Trophoblast cell (in vitro differentiated cells and primary cell): ENCODE data around the gene SSBP2.

Experiments
- DNase-seq, 2 donors: peaks; one replicate each; pipeline ENCODE4 v3.0.0-alpha.2; 2016
- H2AFZ ChIP-seq: 2 replicates; pipeline ENCODE4 v1.6.1; 2013; ENCODE audit warnings: low read length, moderate library complexity, mild to moderate bottlenecking; ENCODE audit not compliant: insufficient read depth, poor library complexity
- H2AK5ac ChIP-seq: 2 replicates; pipeline ENCODE4 v1.6.1; 2013; ENCODE audit warnings: mild to moderate bottlenecking, low read length
- H2BK120ac ChIP-seq: 2 replicates; pipeline ENCODE4 v1.6.1; 2013; ENCODE audit warnings: low read length, mild to moderate bottlenecking, moderate library complexity; ENCODE audit not compliant: insufficient read depth, poor library complexity
- H2BK12ac ChIP-seq: 2 replicates; pipeline ENCODE4 v1.6.1; 2013; ENCODE audit warnings: mild to moderate bottlenecking, low read length, moderate library complexity
- H2BK5ac ChIP-seq: 2 replicates; pipeline ENCODE4 v1.6.1; 2013; ENCODE audit warnings: low read length, low read depth, moderate library complexity, mild to moderate bottlenecking; ENCODE audit not compliant: poor library complexity
- H3K14ac ChIP-seq: 2 replicates; pipeline ENCODE4 v1.6.1; 2013; ENCODE audit warnings: mild to moderate bottlenecking, low read length
- H3K18ac ChIP-seq: 2 replicates; pipeline ENCODE4 v1.6.1; 2013; ENCODE audit warnings: mild to moderate bottlenecking, low read length
- H3K23ac ChIP-seq: 2 replicates; pipeline ENCODE4 v1.6.1; 2013; ENCODE audit warnings: low read length
- H3K27ac ChIP-seq: 2 replicates; pipeline ENCODE4 v1.5.1; 2013; ENCODE audit warnings: low read depth, mild to moderate bottlenecking, inconsistent platforms, low read length, moderate library complexity
- H3K27me3 ChIP-seq: 2 replicates; pipeline ENCODE4 v1.6.1; 2013; ENCODE audit warnings: inconsistent platforms, mild to moderate bottlenecking, low read length, moderate library complexity; ENCODE audit not compliant: insufficient read depth
- H3K36me3 ChIP-seq, 2 experiments: 1 replicate in 1 of 2; 2 replicates in 1 of 2; pipeline ENCODE4 v1.6.1; 2013; ENCODE audit warnings: low read length in 2 of 2, mild to moderate bottlenecking in 2 of 2, moderate library complexity in 1 of 2; ENCODE audit not compliant: insufficient read depth in 2 of 2, control insufficient read depth in 1 of 2
- H3K4ac ChIP-seq: 2 replicates; pipeline ENCODE4 v1.6.1; 2013; ENCODE audit warnings: low read depth, mild to moderate bottlenecking, low read length, moderate library complexity
- H3K4me1 ChIP-seq, 2 experiments: 1 replicate in 1 of 2; 2 replicates in 1 of 2; pipeline ENCODE4 v1.6.1; 2013; ENCODE audit warnings: low read length in 2 of 2, mild to moderate bottlenecking in 2 of 2, moderate library complexity in 1 of 2; ENCODE audit not compliant: insufficient read depth in 2 of 2, control insufficient read depth in 1 of 2
- H3K4me2 ChIP-seq: 2 replicates; pipeline ENCODE4 v1.6.1; 2013; ENCODE audit warnings: inconsistent platforms, mild to moderate bottlenecking, low read length, moderate library complexity
- H3K4me3 ChIP-seq: 2 replicates; pipeline ENCODE4 v1.5.1; 2013; ENCODE audit warnings: mild to moderate bottlenecking, low read depth, low read length, inconsistent platforms
- H3K79me1 ChIP-seq: one replicate; pipeline ENCODE4 v1.6.1; 2013; ENCODE audit warnings: low read length
- H3K79me2 ChIP-seq: 2 replicates; pipeline ENCODE4 v1.6.1; 2013; ENCODE audit warnings: low read length, mild to moderate bottlenecking; ENCODE audit not compliant: control insufficient read depth, insufficient read depth, poor library complexity
- H3K9ac ChIP-seq: 2 replicates; pipeline ENCODE4 v1.6.1; 2013; ENCODE audit warnings: mild to moderate bottlenecking, low read length
- H3K9me3 ChIP-seq: 2 replicates; pipeline ENCODE4 v1.6.1; 2013; ENCODE audit warnings: low read depth, mild to moderate bottlenecking, control low read depth, inconsistent platforms, low read length; ENCODE audit not compliant: insufficient read depth
- H4K12ac ChIP-seq: 2 replicates; pipeline ENCODE4 v1.6.1; 2013; ENCODE audit warnings: low read depth, mild to moderate bottlenecking, low read length, moderate library complexity
- H4K8ac ChIP-seq: 2 replicates; pipeline ENCODE4 v1.6.1; 2013; ENCODE audit warnings: low read depth, mild to moderate bottlenecking, low read length, moderate library complexity
- H4K91ac ChIP-seq: one replicate; pipeline ENCODE4 v1.6.1; 2013; ENCODE audit warnings: low read depth, mild to moderate bottlenecking, low read length, moderate library complexity
- WGBS: extraction: QIAGEN DNeasy Blood & Tissue Kit; methylation state at CpG from one replicate; pipeline ENCODE4 v1.1.7; 2013; ENCODE audit warnings: missing lambda C conversion rate; ENCODE audit not compliant: insufficient read length, insufficient coverage; ENCODE audit errors: extremely low coverage; 5-methylcytosine and 5-hydroxymethylcytosine counted together

The SSBP2 gene

DNA sequence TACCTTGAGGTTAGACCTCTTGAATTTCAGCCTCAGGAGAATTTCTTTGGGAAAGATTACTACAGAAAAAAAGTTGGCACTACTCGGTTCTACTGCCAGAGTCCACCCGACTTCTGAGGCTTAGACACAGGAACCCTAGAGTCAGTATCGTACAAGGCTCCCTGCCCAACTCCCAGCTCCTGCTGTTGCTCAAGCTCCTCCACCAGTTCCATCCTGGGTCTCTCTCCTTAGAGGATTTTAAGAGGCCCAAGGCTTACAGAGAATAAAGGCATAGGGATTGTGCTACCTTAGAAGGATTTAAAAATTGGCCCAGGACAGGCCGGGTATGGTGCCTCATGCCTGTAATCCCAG, 29.0 kb upstream of the SSBP2 start:
- no peaks in the 10 kb centered on the region for H3K79me2 ChIP-seq
- no peak overlapping the region for H3K4ac ChIP-seq
- no peak overlapping the region for H3K9ac ChIP-seq
- no peak overlapping the region for H3K4me3 ChIP-seq
- H3K4me2 ChIP-seq = no peak overlapping the region
- DNase-seq = no peak
- no peak overlapping the region for H2BK12ac ChIP-seq
- H3K36me3 ChIP-seq = no peaks in the 10 kb centered on the region
- H4K91ac ChIP-seq = no peak overlapping the region
- H3K14ac ChIP-seq = no peak overlapping the region
- H2AK5ac ChIP-seq = no peak overlapping the region
- H2BK120ac ChIP-seq = no peak overlapping the region
- no peak overlapping the region for H3K27ac ChIP-seq
- H2BK5ac ChIP-seq = no peak overlapping the region
- no peaks in the 10 kb centered on the region for H3K27me3 ChIP-seq
- H2AFZ ChIP-seq = no peak overlapping the region
- H4K12ac ChIP-seq = no peak overlapping the region
- no peak overlapping the region for H3K23ac ChIP-seq
- H3K18ac ChIP-seq = no peak overlapping the region
- H4K8ac ChIP-seq = no peak overlapping the region
- no peaks in the 10 kb centered on the region for H3K9me3 ChIP-seq
- no peaks in the 10 kb centered on the region for H3K79me1 ChIP-seq
- H3K4me1 ChIP-seq = no peaks in the 10 kb centered on the region
- WGBS = no CpG with 5 or more reads among the region's 4 CpGs

DNA sequence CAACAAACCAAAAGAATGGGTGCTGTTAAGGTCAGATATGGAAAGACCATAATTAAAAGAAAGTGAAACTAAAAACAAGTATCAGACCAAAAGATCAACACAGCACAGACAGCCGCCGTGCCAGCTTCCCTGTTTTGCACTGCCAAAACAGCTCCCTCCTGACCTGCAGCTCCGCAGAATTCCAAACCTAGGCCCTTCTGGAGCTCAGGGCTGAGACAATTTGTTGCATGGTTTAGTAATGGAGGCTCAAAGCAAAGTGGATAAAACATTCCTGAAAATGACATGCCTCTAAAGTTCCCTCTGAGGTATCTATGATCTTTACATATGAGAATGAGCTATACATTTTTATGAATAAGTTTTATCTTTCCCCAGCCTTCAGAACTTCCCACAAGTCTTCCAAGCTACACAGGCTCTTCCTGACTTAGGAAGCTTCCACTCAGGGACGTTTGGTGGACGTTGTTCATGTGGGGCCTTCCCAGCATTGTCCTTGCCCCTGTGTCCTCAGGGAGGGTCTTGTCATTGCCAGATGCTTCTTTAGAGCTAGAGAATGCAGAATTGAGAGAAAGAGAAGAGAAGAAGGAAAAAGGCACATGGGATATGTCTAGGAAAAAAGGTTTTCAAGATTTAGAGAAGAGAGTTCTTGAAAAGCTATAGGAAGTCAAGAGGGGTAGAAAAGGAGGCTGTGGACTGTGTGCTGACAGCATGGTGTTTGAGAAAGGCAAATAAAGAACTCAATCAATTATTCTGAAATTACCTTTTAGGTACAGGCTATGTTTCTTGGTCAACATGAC, 28.4 kb upstream of the SSBP2 start:
- Histone ChIP-seq H3K79me2 (no peaks in the 10 kb centered on the region), H2BK120ac (no peak overlapping the region), H3K4me3 (no peak overlapping the region), H3K27me3 (no peaks in the 10 kb centered on the region), H3K4ac (no peak overlapping the region), H2BK12ac (no peak overlapping the region), H3K4me2 (no peak overlapping the region), H3K9me3 (no peaks in the 10 kb centered on the region), H3K23ac (no peak overlapping the region), H3K4me1 (no peaks in the 10 kb centered on the region), H2AFZ (no peak overlapping the region), H3K36me3 (no peaks in the 10 kb centered on the region), H3K79me1 (no peaks in the 10 kb centered on the region), H2AK5ac (no peak overlapping the region), H3K27ac (no peak overlapping the region), H4K91ac (no peak overlapping the region), H3K14ac (no peak overlapping the region), H3K9ac (no peak overlapping the region), H3K18ac (no peak overlapping the region), H4K12ac (no peak overlapping the region), H2BK5ac (no peak overlapping the region), H4K8ac (no peak overlapping the region)
- no CpG with 5 or more reads among the region's 5 CpGs for WGBS
- peak in 1 of 2 donors; percentile 23 for DNase-seq

DNA sequence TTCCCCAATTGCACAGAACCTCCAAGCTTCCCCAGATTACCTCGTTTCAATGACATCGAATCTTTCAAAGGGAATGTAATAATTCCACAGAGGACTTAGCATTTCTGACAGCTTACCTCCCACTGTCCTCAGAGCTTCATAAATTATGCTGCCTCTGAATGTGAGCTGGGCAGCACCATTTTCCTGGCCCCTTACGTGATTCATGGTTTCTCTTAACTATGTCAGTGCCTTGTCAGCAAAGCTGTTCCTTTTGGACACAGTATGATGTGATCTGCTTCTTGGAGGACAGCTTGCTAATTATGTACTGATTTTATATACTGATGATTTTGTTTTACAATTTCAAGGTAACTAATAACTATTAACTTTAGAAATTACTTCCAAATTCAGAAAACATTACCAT, 27.7 kb upstream of the SSBP2 start:
- Histone ChIP-seq H3K4me2 (no peak overlapping the region), H3K36me3 (no peaks in the 10 kb centered on the region), H3K27ac (no peak overlapping the region), H2AFZ (no peak overlapping the region), H4K8ac (no peak overlapping the region), H3K27me3 (no peaks in the 10 kb centered on the region), H3K4me1 (no peaks in the 10 kb centered on the region), H2BK12ac (no peak overlapping the region), H4K91ac (no peak overlapping the region), H3K79me2 (no peaks in the 10 kb centered on the region), H3K23ac (no peak overlapping the region), H3K79me1 (no peaks in the 10 kb centered on the region), H3K4me3 (no peak overlapping the region), H3K18ac (no peak overlapping the region), H3K4ac (no peak overlapping the region), H3K14ac (no peak overlapping the region), H4K12ac (no peak overlapping the region), H3K9me3 (no peaks in the 10 kb centered on the region), H3K9ac (no peak overlapping the region), H2BK5ac (no peak overlapping the region), H2AK5ac (no peak overlapping the region), H2BK120ac (no peak overlapping the region)
- DNase-seq = no peak
- WGBS = no CpG with 5 or more reads among the region's 3 CpGs

DNA sequence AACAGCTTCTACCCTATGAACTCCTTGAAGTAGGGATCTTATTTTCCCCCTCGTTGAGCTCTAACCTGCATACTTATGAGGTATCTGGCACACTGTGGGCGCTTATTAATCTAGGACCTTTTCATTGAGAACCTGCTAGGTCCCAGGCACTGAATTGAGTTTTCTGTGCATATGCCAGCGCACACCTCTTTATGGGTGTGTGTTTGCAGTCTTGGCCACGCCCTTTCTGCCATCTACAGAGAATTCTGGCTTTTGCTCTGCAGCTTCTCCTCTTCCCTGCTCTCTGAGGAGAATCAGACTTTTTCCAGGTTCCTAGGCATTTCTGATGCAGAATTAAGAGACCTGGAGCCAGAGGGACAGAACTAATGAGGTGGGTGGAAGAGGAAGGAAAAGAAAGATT, 25.4 kb upstream of the SSBP2 start:
- H3K4ac ChIP-seq = no peak overlapping the region
- no peak overlapping the region for H3K27ac ChIP-seq
- no peaks in the 10 kb centered on the region for H3K27me3 ChIP-seq
- H2BK12ac ChIP-seq = no peak overlapping the region
- H3K18ac ChIP-seq = no peak overlapping the region
- no peak for DNase-seq
- H2AFZ ChIP-seq = no peak overlapping the region
- H3K79me2 ChIP-seq = no peaks in the 10 kb centered on the region
- H4K91ac ChIP-seq = no peak overlapping the region
- H2BK120ac ChIP-seq = no peak overlapping the region
- no peak overlapping the region for H3K4me3 ChIP-seq
- no peak overlapping the region for H2AK5ac ChIP-seq
- no peak overlapping the region for H2BK5ac ChIP-seq
- H3K9ac ChIP-seq = no peak overlapping the region
- no peak overlapping the region for H4K12ac ChIP-seq
- H3K14ac ChIP-seq = no peak overlapping the region
- no peaks in the 10 kb centered on the region for H3K79me1 ChIP-seq
- no CpG with 5 or more reads among the region's 4 CpGs for WGBS
- no peaks in the 10 kb centered on the region for H3K9me3 ChIP-seq
- H3K36me3 ChIP-seq = no peaks in the 10 kb centered on the region
- H3K4me1 ChIP-seq = no peaks in the 10 kb centered on the region
- H3K23ac ChIP-seq = no peak overlapping the region
- H3K4me2 ChIP-seq = no peak overlapping the region
- no peak overlapping the region for H4K8ac ChIP-seq
